NOMO-1 (cell line): Measurements from ENCODE around the gene C7orf57.
"Not testable (repeated sequence)": the region's sequence is repeated elsewhere in the genome, so short reads cannot be mapped to it uniquely, and the experiment has no call there.

Source experiments
- DNase-seq, 2 experiments: peaks; one replicate each; lab custom pipeline; 2025; ENCODE audit not compliant: unreplicated experiment in 2 of 2; lab: John Stamatoyannopoulos, UW

C7orf57 gene

DNA sequence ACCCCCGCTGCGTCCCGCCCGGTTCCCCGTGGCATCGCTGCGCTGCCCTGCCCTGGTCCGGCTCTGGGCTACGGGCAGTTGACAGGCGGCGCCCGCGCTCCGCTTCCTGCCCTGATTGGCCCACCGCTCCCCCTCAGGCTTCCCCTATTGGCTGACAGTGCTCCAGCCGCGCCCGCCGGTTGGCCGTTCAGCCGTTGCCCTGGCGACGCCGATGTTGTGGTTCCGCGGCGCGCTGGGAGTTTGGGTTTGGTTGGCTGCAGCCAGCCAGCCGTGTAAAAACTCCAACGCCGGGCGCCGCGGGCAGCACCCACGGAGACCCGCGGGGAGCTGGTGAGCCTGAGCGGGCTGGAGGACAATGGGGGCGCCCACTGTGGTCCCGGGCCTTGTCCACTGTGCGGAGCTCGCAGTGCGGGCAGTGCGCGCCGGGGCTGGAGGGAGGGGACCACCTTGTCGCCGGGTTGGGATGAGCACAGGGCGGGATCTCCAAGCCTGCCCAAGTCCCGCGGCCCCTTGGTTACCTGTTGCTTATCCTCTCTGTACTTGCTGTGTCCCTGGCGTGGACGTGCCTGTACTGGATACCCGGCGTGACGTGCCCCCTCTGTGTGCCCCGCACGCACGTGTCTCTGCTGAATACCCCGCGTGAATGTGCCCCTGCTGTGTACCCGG, at the start of gene C7orf57:
Gene C7orf57 (plus strand): TSS at position 243 of the 666 bp plus-strand sequence. CDS start 766 bp downstream, outside the sequence.
- DNase-seq: peak; percentile 73 to 86

DNA sequence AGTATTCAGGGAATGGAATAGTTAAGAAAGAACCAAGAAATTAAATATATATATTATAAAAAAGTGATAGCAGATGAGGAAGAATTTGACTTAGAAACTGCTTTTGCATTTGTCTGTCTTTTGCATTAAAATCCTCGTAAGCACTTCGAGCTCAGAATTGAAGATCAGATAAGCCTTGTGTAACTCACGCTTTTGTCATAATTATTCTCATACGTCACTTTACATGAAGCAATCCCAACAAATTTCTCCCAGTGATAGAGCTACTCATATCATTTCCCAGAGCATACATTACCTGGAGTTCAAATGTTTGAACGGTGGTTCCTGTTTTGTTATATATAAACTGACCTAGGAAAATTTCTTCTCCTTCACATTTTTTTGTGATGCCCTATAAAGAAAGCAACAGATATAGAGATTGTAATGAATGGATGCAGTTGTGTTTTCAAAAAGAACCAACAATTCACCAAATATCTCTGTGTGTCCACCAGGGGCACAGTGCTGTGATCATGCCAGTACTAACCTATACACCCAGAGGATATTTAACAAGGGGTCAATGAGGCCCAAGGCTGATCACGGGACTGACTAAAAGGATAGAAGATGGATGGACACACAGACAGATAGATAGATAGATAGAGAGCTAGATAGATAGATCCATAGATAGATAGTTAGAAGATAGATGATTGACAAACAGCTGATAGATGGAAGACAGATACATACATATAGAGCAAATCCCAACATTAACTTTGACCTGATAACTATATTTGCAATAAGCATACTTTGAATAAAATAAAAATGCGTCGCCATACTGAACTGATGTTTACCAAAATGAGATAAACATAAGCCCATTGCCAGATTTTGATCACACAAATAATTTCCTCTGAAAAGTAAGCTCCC, 46.6 kb upstream of the C7orf57 start:
- DNase-seq: no peak

DNA sequence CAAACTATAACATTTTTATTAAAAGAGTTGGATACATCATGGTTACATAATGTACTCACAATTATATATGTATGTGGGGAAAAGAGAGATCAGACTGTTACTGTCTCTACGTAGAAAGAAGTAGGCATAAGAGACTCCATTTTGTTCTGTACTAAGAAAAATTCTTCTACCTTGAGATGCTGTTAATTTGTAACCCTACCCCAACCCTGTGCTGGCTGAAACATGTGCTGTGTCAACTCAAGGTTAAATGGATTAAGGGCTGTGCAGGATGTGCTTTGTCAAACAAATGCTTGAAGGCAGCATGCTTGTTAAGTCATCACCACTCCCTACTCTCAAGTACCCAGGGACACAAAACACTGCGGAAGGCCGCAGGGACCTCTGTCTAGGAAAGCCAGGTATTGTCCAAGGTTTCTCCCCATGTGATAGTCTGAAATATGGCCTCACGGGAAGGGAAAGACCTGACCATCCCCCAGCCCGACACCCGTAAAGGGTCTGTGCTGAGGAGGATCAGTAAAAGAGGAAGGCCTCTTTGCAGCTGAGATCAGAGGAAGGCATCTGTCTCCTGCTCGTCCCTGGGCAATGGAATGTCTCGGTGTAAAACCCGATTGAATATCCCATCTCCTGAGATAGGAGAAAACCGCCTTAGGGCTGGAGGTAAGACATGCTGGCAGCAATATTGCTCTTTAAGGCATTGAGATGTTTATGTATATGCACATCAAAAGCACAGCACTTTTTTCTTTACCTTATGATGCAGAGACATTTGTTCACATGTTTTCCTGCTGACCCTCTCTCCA, 45.5 kb upstream of the C7orf57 start:
- DNase-seq: not testable (repeated sequence)

DNA sequence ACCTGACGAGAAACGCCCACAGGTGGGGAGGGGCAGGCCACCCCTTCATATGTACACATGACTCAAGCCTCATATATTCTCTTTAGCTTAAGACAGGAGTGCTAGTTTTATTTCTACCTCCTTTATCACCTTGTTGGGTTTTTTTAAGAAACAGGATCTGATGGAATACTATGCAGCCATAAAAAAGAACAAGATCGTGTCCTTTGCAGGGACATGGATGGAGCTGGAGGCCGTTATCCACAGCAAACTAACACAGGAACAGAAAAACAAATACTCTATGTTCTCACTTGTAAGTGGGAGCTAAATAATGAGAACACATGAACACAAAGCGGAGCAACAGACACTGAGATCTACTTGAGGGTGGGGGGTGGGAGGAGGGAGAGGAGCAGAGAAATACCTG, 44.8 kb upstream of the C7orf57 start:
- DNase-seq: no peak

DNA sequence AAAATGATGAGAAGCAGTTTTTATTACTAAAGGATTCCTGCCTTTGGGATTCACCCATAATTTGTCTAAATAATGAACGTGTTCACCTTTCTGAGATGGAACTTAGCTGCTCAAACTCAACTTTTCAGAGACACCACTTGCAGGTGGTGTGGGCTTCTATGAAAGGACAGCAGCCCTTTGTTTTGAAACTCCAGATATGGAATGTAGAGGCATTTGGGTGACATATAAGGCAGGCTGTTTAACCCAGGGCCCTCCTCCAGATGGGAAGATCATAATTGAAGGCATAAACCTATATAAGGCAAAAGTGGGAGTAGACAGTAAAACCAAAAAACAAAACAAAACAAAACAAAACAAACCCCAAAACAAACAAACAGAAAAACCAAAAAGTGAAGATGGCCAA, 44.1 kb upstream of the C7orf57 start:
- no peak for DNase-seq

DNA sequence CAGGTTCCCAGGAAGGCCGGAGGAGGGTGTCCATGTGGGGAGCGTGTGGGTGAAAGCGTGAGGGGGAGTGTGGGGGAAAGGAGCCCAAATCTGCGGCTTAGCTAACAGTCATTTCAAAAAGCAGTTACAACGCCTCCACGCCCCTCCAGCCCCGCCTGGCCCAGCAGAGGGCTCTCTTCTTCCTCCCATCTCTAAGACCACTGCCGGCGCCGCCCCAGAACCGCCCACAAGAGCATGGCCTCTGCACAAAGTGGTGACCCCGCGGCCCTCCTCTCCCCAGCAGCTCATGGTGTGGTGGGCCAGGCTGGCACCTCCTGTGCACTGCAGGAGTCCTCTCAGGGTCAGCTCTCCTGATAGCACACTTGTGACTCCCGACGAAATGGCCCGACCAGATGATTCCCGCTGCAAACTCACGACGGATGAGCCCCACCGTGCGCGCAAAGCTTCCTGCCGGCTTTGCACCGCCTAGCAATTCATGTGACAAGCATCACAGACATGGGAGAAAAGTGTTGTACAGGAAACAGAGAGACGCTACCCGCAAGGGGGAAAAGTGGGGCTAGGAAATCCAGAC, 43.5 kb upstream of the C7orf57 start:
- peak; percentile 80 to 88 for DNase-seq

DNA sequence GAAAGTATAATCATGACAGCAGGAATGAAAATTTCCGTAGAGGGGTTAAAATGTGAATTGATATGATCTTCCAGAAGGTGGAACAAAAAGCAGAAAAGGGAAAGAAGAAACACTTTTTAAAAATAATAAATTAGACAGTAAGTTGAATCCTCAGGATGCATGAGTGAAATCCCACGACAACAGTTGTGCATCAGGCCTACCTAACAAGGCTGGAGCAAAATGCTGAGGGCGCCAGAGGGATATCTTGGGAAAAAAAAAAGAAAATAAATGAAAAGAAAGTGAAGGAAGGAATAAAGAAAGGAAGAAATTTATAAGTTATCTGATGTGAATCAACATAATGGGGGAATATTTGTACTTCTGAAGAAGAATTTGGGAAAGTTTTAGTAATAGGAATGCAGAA, 42.9 kb upstream of the C7orf57 start:
- no peak for DNase-seq

DNA sequence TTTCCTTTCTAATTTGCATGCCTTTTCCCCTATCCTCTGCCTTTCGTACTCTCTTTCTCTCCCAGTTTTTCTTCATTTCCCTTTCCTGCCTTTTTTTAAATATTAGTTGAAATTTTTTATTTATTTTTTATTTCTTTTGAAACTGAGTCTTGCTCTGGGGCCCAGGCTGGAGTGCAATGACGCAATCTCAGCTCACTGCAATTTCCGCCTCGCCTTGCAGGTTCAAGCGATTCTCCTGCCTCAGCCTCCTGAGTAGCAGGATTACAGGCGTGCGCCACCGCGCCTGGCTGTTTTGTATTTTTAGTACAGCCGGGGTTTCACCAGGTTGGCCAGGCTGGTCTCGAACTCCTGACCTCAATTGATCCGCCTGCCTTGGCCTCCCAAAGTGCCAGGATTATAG, 35.9 kb upstream of the C7orf57 start:
- DNase-seq: no peak

DNA sequence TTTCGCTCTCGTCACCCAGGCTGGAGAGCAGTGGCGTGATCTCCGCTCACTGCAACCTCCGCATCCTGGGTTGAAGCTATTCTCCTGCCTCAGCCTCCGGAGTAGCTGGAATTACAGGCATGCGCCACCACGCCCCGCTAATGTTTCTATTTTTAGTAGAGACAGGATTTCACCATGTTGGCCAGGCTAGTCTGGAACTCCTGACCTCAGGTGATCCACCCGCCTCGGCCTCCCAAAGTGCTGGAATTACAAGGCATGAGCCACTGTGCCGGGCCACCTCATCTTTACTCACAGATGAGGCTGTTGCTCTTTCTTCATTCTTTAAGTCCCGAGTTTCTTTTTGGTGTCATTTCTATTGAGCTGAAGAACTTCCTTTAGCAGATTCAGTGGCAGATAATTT, 35.2 kb upstream of the C7orf57 start:
- DNase-seq: not testable (repeated sequence)

DNA sequence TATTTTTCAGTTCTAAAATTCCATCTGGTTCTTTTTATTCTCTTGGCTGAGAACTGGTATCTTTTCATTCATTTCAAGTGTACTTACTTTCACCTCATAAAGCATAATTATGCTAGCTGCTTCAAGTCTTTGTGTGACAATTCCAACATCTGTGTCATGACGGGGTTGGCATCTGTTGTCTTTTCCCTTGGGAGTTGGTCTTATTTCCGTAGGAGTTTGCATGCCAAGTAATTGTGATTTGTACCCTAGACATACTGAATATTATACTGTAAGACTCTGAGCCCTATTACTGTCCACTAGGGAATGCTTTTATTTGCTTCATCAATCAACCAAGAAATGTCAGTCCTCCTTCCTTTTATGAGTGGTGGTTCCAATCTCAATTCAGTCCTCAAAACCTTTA, 31.3 kb upstream of the C7orf57 start:
- no peak for DNase-seq

DNA sequence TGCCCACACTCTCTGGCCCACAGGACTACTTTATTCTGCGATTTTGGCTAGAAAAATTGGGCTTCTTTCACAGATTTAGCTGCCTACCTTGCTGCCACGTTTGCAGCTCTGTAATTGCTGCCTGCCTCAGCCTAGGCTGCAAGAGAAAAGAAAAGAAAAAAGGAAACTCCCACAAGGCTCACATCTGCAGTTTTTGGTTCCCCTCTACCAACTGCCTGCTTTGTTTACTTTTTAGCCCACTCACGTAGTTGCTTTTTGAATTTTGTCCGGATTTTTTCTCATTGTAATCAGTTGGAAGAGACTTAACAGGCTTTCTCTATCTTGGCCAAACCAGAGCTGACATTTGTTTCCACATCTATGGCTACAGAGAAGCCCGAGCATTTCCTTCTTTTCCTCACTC, 30.7 kb upstream of the C7orf57 start:
- no peak for DNase-seq

DNA sequence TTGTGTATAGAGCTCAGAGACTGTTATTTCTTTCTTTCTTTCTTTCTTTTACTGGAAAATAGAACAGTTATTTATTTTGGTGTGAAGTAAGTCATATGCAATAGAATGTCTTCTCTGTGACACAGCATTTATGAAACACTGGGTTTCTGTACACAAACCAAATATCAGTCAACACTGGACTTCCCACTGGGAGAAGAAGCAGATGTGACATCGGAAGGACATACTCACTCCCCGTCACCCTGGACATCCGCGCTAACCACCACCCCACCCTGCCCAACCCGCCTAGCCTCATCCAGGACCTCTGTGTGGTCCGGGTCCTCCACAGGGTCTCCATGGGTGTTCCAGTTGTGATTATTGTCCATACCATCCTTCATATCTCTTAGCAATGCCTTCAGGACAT, 28.5 kb upstream of the C7orf57 start:
- no peak for DNase-seq

DNA sequence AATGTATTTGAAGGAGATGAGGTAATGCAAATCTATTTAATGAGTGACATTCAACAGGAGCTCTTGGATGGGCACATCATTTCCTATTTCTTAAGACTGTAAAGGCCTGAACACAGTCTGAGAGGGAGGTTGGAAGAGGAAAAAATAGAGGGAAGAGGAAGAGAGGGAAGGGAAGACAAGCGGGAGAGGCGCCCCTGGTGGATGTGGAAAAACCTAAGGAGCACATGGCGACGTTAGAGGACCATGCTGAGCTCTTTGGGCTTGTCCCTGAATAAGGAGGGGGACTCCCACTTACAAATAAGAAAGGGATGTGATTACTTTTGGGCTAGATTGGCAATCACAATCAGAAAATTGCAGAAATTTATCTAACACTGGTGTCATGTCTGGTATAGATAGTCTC, 26.1 kb upstream of the C7orf57 start:
- no peak for DNase-seq

DNA sequence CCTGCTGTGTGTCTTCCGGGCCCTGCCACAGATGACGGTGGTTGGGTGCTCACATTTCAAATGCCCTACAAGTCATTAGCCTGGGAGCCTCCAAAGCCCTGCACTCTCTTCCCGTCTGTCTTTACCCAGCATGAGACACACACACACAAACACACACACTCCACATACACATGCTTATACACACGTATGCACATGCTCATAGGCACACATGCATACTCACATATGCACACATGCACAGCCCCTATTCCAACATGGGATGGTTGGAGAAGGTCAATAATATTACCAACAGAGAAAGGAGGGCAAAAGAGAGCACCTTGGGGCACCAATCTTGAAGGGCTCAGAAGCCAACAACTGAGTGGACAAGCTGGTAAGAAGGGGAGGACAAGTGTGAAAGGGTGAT, 25.4 kb upstream of the C7orf57 start:
- no peak for DNase-seq

DNA sequence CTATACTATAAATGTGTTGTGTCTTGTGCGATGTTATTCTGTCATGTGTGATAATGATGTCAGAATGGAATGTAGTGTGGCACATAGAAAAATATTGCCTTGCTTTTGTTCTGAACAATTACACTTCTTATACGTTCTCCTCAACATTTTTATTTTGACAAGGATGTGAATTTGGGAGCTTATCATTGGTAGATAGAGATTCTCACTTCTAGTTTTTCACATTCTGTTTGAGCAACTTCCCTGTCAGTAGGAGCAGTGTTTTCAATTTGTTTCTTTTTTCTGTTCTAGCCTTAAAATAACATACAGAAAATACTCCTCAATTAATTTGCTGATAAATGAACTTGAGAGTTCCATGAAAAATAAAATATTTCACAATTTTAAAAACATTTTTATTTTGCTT, 24.0 kb upstream of the C7orf57 start:
- DNase-seq: peak in 1 of 2 experiments; percentile 53

DNA sequence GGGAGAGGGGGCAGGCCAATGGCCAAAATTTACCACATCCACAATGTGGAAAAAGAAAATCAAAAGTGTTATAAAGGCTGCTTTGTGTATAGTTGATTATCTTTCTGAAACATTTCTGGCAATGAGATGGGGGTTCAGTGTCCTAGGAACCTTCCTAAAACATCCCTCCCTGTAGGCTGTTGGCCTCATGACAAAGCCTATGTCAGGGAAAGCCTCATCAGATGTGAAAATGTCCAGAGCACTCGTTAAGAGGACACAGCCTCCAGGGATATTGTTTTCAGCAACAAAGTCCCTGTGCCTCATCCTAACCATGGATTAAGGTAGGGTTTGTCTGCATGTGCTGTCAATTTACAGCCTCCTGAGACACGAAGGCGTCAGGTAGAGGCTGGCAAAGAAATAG, 23.4 kb upstream of the C7orf57 start:
- no peak for DNase-seq

DNA sequence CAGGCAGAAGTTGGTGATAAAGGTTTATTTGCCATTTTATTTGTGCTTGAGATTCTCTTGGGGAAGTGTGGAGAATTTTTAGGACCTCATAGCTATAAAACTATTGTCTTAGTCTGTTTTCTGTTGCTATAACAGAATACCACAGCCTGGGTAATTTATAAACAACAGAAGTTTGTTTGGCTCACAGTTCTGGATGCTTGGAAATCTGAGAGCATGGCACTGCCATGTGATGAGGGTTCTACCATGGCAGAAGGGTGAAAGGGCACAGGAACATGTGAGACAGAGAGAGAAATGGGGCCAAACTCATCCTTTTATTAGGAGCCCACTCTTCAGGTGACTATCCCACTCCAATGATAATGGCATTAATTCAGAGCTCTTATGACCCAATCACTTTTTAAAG, 18.7 kb upstream of the C7orf57 start:
- no peak for DNase-seq

DNA sequence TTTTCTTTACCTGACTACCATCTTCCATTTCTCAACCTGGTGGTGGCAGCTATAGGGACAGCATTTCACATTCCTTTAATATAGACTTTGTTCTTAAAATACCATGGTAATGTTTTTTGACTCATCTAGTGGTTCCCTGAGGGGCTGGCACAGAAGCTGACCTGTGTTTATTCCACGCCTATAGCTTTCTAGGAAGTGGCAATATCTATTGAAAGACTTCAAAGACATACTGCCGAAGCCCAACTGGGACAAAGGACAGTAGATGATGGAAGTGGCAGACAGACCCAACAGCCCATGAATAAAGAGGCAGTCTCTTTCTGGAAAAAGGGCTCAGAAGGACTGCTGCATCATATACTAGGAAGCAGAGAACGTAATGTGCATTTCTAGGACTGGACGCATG, 17.7 kb upstream of the C7orf57 start:
- DNase-seq: no peak

DNA sequence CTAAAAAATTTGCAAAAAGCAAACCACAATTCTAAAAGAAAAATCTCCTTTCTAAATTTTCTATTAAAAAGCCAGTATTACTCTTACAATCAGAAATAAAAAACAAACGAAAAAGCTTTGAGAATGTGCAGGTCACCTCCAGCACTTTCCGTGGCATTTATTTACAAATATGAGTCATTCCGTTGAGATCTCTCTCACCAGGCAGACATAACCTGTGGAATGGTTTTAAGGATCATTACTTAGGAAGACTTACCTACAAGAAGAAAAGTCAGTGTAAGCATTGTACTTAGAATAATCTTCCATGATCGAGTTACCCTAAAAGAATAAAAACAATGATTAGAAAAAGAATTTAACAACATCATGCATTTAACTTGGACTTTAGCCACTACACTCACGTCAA, 9.7 kb upstream of the C7orf57 start:
- DNase-seq: no peak

DNA sequence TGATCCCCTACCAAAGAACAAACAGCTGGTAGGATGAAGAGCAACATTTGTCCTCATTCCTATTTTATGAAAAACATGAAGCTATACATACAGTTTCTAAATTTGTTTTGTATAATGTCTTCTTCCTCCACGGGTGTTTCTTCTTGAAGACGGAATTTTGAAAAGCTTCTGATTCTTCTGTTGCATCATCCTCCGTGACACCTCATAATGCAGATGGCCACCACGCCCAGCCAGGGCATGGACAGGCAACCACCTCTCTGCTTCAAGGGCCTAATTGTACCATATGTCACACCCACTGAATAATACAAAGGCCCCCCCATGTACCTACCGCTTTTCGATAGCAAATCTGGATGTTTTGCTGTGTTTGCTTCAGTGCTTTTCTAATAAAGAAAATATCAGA, 6.4 kb upstream of the C7orf57 start, which contains the start of gene SUN3:
Gene SUN3 (minus strand): TSS at position 170 of the 400 bp plus-strand sequence. CDS start 169 bp downstream, at position 1.
- DNase-seq: no peak

DNA sequence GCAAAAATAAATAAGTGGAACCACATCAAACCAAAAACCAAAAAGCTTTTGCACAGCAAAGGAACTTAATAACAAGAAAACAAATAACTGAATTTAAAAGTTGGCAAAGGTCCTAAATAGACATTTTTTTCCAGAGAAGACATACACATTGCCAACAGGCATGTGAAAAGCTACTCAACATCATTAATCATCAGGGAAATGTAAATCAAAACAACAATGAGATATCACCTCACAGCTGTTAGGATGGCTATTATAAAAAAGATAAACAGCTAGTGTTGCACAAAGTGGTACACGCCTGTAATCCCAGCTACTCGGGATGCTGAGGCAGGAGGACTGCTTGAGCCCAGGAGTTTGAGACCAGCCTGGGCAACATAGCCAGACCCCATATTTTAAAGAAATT, 4.2 kb upstream of the C7orf57 start:
- no peak for DNase-seq
